Left lung (tissue), 10 donors: ENCODE results near the gene SLAMF7. TPM values are rescaled to one million over a fixed set of nuclear protein-coding genes. Genes with fewer than 3 reads are reported as not detected.
"Not testable (repeated sequence)": the region's sequence is repeated elsewhere in the genome, so short reads cannot be mapped to it uniquely, and the experiment has no call there.

Experiments used
- ATAC-seq: fragments of 200-7000 bp; cut with Tn5 transposase; one replicate; pipeline ENCODE4 v1.9.1; 2020; ENCODE audit warnings: moderate library complexity
- DNase-seq, 4 donors: peaks; one replicate each; pipeline ENCODE4 v3.0.0-alpha.2; 2013 to 2020
- H3K27ac ChIP-seq, 2 donors: fragments of 200-600 bp; sonication (generic) in 1 of 2; one replicate each; pipeline versions ENCODE4 v1.5.0 to v1.8.0; 2020 to 2021
- H3K27me3 ChIP-seq, 2 donors: fragments of 200-600 bp; sonication (generic) in 1 of 2; one replicate each; pipeline versions ENCODE4 v1.5.0 to v1.8.0; 2020 to 2021
- H3K36me3 ChIP-seq, 2 donors: fragments of 200-600 bp; sonication (generic) in 1 of 2; one replicate each; pipeline versions ENCODE4 v1.5.0 to v1.8.0; 2020 to 2021
- H3K4me1 ChIP-seq, 2 donors: fragments of 200-600 bp; one replicate each; pipeline ENCODE4 v1.8.0; 2021
- H3K4me3 ChIP-seq, 2 donors: fragments of 200-600 bp; sonication (generic) in 1 of 2; one replicate each; pipeline versions ENCODE4 v1.5.0 to v1.8.0; 2020 to 2021; ENCODE audit warnings: mild to moderate bottlenecking in 1 of 2
- H3K9me3 ChIP-seq, 2 donors: fragments of 200-600 bp; sonication (generic) in 1 of 2; one replicate each; pipeline versions ENCODE4 v1.5.0 to v1.8.0; 2020 to 2021
- intact Hi-C, 2 donors: fragments of 100-400 bp; cut with DNase I; formaldehyde crosslinking; loops; one replicate each; pipeline versions ENCODE4 v1.11.2 to v1.14.2; 2022
- polyA plus RNA-seq, 6 donors: library from polyadenylated mRNA; unstranded; fragments of 120-200 nt; gene quantifications; one replicate each; pipeline ENCODE4 v1.2.1, GENCODE V29; 2013; ENCODE audit not compliant: insufficient read length in 6 of 6
- total RNA-seq, 2 donors: library from RNA; stranded (reverse); fragmentation: NEBNext Ultra II Directional; extraction: Animal tissue kit (Norgen Biotek cat#: 25700); gene quantifications; one replicate each; pipeline ENCODE4 v1.2.1, GENCODE V29; 2021
- TF ChIP-seq, protein P1 (sequence below), 2 donors: fragments of 200-600 bp; sonication (generic) in 1 of 2; IDR thresholded peaks; one replicate each; pipeline versions ENCODE4 v1.5.0 to v1.8.0; 2021; ENCODE audit warnings: antibody characterized with exemption in 2 of 2
- donor health status: DM: no; HTN: yes; CAD: no.
- donor health status: DM: no; HTN: no; CAD: no.

SLAMF7 gene
- total and polyA plus RNA-seq, 8 donors: 0.77 to 33.8 (median 1.2) TPM

DNA sequence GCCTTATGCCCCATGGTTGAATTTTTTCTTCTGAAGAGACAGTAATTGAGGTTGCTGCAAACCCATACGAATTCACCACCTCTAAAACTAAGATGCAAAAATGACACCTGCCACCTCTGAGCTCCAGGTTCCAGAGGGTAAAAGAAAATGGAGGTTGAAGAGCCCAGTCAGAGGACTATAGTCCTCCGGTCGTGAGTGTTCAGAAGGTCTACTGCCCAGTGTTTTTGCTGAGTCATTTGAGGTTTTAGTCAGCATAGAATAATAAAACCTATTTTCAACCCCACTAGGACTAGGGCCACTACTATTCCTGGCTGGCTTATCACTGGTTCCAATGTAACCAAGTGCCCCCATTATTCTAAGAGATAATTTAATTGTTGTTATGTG, 12.9 kb upstream of the SLAMF7 start:
- intact Hi-C loops: no loop called here
- peak; percentile 56 for ATAC-seq
- peak overlapping the region in 1 of 2 donors; percentile 77 for H3K27ac ChIP-seq

DNA sequence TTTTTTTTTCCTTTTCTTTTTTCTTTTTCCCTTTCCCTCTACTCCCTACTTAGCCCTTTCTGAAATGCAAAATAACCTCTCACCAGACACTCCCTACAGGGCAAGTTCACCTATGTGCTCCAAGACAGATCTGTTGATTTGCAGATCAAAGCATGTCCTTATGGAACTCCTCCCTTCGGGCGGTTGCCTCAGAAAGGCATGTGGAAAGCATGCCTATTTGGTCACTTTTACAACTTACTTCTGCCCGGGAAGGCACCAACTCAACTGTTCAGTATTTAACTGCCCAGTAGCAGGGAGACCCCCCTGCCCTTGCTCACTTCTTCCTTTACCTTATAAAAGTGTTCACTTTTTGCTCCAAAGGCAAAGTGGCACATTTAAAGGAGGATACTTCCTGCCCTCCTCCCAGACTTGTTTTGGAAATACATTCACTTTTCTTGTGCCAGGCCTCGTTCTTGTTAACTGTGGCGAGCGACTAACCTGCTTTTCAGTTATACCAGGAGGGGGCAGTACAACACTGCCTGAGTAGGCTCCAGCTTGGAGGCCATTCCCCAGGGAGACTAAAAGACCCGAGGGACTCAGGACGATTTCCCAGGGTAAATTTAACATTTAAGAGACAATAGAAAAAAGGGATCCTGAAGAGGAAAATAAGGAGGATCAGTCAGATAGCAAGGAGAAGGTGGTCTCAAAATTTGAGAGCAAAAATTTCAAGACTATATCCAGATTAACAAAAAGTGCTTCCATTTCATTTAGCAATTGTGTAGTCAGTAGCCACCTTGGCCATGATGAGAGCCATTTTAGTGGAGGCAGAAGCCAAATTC, 12.3 kb upstream of the SLAMF7 start:
- Histone ChIP-seq H3K27me3 (no peaks in the 10 kb centered on the region), H3K9me3 (no peaks in the 10 kb centered on the region), H3K36me3 (no peaks in the 10 kb centered on the region), H3K27ac (peak overlapping the region in 1 of 2 donors; percentile 77), H3K4me1 (peaks cover 0 to 36% of the 10 kb centered on the region in 2 donors), H3K4me3 (no peak overlapping the region)
- DNase-seq: peak in 3 of 4 donors; percentile 36 to 77 (median 64)
- peak; percentile 99 for ATAC-seq
- intact Hi-C loops: no loop called here
- TF ChIP-seq, protein P1, sequence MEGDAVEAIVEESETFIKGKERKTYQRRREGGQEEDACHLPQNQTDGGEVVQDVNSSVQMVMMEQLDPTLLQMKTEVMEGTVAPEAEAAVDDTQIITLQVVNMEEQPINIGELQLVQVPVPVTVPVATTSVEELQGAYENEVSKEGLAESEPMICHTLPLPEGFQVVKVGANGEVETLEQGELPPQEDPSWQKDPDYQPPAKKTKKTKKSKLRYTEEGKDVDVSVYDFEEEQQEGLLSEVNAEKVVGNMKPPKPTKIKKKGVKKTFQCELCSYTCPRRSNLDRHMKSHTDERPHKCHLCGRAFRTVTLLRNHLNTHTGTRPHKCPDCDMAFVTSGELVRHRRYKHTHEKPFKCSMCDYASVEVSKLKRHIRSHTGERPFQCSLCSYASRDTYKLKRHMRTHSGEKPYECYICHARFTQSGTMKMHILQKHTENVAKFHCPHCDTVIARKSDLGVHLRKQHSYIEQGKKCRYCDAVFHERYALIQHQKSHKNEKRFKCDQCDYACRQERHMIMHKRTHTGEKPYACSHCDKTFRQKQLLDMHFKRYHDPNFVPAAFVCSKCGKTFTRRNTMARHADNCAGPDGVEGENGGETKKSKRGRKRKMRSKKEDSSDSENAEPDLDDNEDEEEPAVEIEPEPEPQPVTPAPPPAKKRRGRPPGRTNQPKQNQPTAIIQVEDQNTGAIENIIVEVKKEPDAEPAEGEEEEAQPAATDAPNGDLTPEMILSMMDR (IDR thresholded peaks at IDR 0.05): peak; percentile 66 to 85

More for the DNA sequence above, 12.9 kb upstream of the SLAMF7 start:
- H3K4me1 ChIP-seq: peaks cover 0 to 38% of the 10 kb centered on the region in 2 donors
- no peak overlapping the region for H3K4me3 ChIP-seq
- H3K27me3 ChIP-seq: no peaks in the 10 kb centered on the region
- no peak for DNase-seq
- no peaks in the 10 kb centered on the region for H3K36me3 ChIP-seq
- H3K9me3 ChIP-seq: no peaks in the 10 kb centered on the region
- TF ChIP-seq, protein P1 (IDR thresholded peaks at IDR 0.05): no peak

DNA sequence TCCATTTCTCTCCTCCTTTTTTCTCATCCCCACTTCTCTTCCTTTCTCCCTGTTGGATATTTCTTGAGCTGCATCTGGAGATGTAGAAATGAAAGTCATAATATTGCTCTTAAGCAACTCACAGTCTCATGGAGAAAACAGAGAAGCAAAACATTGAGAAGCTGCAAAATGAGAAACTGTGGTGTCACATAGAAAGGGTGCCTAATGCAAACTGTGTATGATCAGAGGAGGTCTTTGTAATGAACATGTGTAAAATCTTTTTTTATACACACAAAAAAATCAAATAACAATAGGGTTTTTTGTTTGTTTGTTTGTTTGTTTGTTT, 11.8 kb upstream of the SLAMF7 start:
- TF ChIP-seq, protein P1 (IDR thresholded peaks at IDR 0.05): no peak
- H3K27me3 ChIP-seq: no peaks in the 10 kb centered on the region
- H3K4me3 ChIP-seq: no peak overlapping the region
- peaks cover 0 to 41% of the 10 kb centered on the region in 2 donors for H3K4me1 ChIP-seq
- intact Hi-C loops: no loop called here
- DNase-seq (no peak), ATAC-seq (no peak)
- peak overlapping the region in 1 of 2 donors; percentile 77 for H3K27ac ChIP-seq
- no peaks in the 10 kb centered on the region for H3K36me3 ChIP-seq
- no peaks in the 10 kb centered on the region for H3K9me3 ChIP-seq

DNA sequence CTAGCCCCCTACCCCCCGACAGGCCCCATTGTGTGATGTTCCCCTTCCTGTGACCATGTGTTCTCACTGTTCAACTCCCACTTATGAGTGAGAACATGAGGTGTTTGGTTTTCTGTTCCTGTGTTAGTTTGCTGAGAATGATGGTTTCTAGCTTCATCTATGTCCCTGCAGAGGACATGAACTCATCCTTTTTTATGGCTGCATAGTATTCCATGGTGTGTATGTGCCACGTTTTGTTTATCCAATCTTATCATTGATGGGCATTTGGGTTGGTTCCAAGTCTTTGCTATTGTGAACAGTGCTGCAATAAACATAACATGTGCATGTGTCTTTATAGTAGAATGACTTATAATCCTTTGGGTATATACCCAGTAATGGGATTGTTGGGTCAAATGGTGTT, 7.5 kb upstream of the SLAMF7 start:
- DNase-seq, H3K9me3 ChIP-seq, ATAC-seq, H3K36me3 ChIP-seq, H3K27me3 ChIP-seq, H3K4me3 ChIP-seq, intact Hi-C loops: not testable (repeated sequence)
- Histone ChIP-seq H3K27ac (peak overlapping the region in 1 of 2 donors; percentile 18), H3K4me1 (peaks cover 0 to 19% of the 10 kb centered on the region in 2 donors)

DNA sequence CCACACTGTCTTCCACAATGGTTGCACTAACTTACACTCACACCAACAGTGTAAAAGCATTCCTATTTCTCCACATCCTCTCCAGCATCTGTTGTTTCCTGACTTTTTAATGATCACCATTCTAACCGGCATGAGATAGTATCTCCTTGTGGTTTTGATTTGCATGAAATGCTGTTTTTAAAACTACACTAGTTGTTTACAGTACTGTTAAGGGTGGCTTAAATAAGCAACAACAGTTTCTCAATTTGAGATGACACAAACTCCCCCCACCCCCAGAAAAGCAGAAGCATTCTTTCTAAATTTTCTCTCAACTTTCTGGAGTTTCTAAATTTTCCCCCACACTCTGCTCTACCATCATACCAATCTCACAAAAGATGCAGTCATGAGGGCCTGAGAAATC, 7.1 kb upstream of the SLAMF7 start:
- TF ChIP-seq, protein P1 (IDR thresholded peaks at IDR 0.05): no peak
- Histone ChIP-seq H3K27ac (peak overlapping the region in 1 of 2 donors; percentile 18), H3K4me1 (peaks cover 0 to 15% of the 10 kb centered on the region in 2 donors), H3K27me3 (no peaks in the 10 kb centered on the region), H3K36me3 (no peaks in the 10 kb centered on the region), H3K4me3 (no peak overlapping the region), H3K9me3 (peaks cover 0 to 7% of the 10 kb centered on the region in 2 donors)
- ATAC-seq: no peak
- intact Hi-C loops: no loop called here
- DNase-seq: no peak
